Adipocyte (in vitro differentiated cells): Measurements from ENCODE around the gene LRRC59.
A peak's percentile ranks its signal among the peaks of the same experiment; 100 is the strongest.

Experiments
- DNase-seq: peaks from one replicate; pipeline ENCODE4 v3.0.0-alpha.2; 2015; ENCODE audit warnings: low read depth
- H3K27me3 ChIP-seq: replicated peaks from 2 replicates; pipeline ENCODE4 v1.7.0; 2013; ENCODE audit warnings: mild to moderate bottlenecking, low read length, moderate library complexity; ENCODE audit not compliant: control insufficient read depth, insufficient read depth
- H3K36me3 ChIP-seq: 2 replicates; pipeline ENCODE4 v1.7.0; 2013; ENCODE audit warnings: low read length, mild to moderate bottlenecking, moderate library complexity; ENCODE audit not compliant: control insufficient read depth, insufficient read depth, severe bottlenecking
- H3K4me1 ChIP-seq: 2 replicates; pipeline ENCODE4 v1.7.0; 2013; ENCODE audit warnings: mild to moderate bottlenecking, low read length, moderate library complexity; ENCODE audit not compliant: control insufficient read depth, insufficient read depth
- H3K4me3 ChIP-seq: 2 replicates; pipeline ENCODE4 v1.7.0; 2013; ENCODE audit warnings: mild to moderate bottlenecking, low read length, moderate library complexity
- H3K9ac ChIP-seq: 2 replicates; pipeline ENCODE4 v1.7.0; 2013; ENCODE audit warnings: mild to moderate bottlenecking, low read length, moderate library complexity
- H3K9me3 ChIP-seq: 2 replicates; pipeline ENCODE4 v1.7.0; 2013; ENCODE audit warnings: mild to moderate bottlenecking, low read length, moderate library complexity; ENCODE audit not compliant: control insufficient read depth

Gene LRRC59

DNA sequence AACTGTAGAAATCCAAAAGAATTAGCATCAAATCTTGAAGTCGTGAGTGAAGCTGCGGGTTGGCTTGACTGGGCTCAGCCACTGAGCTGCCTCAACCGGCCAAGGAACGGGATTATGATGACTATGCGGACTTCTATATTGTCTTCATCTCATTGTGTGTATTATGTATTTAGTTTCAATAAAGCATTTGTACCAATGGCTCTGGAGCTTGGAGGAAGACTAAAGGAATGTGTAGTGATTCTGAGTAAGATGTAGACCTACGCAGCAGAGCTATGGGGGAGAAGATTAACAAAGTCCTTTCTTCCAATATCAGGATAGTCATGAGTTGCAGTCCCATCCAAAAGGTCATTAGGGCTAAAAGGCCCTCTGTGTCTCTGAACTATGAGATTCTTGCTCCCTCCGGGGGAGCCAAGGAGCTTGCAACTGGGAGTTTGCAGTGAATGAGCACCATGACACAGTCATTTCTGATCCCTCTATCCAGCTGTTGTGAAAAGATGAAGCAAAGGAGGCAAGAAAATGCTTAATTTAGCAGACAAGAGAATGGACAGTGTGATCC, 16.0 kb downstream of the LRRC59 start:
- DNase-seq = no peak
- peaks cover 60% of the 10 kb centered on the region for H3K36me3 ChIP-seq
- no peak overlapping the region for H3K9ac ChIP-seq
- no peak overlapping the region for H3K4me3 ChIP-seq
- peaks cover 19% of the 10 kb centered on the region for H3K4me1 ChIP-seq
- no peaks in the 10 kb centered on the region for H3K27me3 ChIP-seq
- H3K9me3 ChIP-seq = no peaks in the 10 kb centered on the region

DNA sequence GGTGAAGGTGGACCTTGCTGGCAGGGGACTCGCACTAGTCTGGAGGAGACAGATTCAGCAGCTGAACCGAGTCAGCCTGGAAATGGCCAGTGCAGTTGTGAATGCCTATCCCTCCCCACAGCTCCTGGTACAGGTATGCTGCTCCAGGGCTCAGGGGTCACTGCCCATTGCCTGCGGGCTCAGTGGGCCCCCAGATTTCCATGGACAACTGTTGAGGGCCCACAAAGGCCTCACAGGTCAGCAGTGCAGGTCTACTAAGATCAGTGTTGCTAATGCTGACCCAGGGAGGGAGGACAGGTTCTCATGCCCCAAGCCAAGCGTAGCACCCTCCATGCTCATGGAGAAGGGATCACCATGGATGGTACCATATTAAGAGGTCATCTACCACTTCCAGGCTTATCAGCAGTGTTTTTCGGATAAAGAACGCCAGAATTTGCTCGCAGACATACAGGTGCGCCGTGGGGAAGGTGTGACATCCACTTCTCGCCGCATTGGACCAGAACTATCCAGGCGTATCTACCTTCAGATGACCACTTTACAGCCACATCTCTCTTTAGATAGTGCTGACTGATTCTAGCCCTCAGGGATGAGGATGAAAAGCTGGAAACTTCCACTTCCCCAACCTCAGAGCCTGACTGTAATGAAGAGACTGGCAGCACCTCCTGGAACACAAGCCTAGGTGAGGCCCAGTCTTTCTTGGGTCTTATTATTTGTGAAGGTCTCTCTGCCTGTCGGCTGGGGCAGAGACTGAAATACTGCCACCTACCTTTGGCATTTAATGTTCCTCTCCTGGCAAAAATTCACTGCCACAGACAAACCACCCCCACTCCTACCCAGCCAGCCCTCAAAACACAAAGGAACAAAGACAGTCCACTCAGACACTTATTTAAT, 16.7 kb downstream of the LRRC59 start:
- Histone ChIP-seq H3K27me3 (no peaks in the 10 kb centered on the region), H3K36me3 (peaks cover 53% of the 10 kb centered on the region), H3K9me3 (no peaks in the 10 kb centered on the region), H3K4me3 (no peak overlapping the region), H3K9ac (no peak overlapping the region), H3K4me1 (peaks cover 11% of the 10 kb centered on the region)
- peak; percentile 11 for DNase-seq

- no peaks in the 10 kb centered on the region for H3K27me3 ChIP-seq
- no peak overlapping the region for H3K4me3 ChIP-seq
- DNase-seq = no peak
- H3K9me3 ChIP-seq = no peaks in the 10 kb centered on the region
- H3K4me1 ChIP-seq = peaks cover 8% of the 10 kb centered on the region
- H3K9ac ChIP-seq = no peak overlapping the region
- peaks cover 42% of the 10 kb centered on the region for H3K36me3 ChIP-seq
These were observed 17.8 kb downstream of the LRRC59 start for GRCh38 chr17:50379351-50380132.

DNA sequence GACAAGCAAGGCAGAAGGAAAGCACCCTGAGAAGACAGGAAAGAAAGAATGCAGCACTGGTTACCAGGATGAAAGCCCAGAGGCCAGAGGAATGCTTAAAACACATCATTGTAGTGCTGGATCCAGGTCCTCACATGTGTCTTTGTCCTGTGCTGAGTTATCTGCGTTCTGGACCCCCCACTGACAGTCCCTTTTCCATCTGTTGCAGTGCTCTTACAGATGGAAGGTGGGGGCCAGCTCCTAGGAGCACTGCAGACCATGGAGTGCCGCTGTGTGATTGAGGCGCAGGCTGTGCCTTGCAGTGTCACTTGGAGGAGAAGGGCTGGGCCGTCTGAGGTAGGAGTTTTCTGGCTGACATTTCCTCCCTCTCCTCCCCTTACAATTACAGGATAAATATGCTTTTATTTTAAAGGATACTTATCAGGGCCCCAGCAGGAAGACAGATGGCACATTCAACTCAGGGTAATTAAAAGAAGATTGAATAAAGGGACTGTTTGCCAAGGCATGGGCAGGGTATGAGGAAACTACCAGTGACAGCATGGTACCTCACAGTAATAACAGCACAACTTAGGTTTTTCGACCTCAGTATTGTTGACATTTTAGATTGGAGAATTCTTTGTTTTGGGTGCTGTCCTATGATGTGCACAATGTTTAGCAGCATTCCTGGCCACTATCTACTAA, 21.3 kb downstream of the LRRC59 start:
- H3K9ac ChIP-seq = no peak overlapping the region
- peaks cover 12% of the 10 kb centered on the region for H3K4me1 ChIP-seq
- no peaks in the 10 kb centered on the region for H3K9me3 ChIP-seq
- no peaks in the 10 kb centered on the region for H3K27me3 ChIP-seq
- no peak overlapping the region for H3K4me3 ChIP-seq
- no peak for DNase-seq
- peaks cover 6% of the 10 kb centered on the region for H3K36me3 ChIP-seq

- Histone ChIP-seq H3K36me3 (peaks cover 18% of the 10 kb centered on the region), H3K27me3 (no peaks in the 10 kb centered on the region), H3K9ac (peak overlapping the region; percentile 91), H3K4me3 (peak overlapping the region; percentile 93), H3K9me3 (no peaks in the 10 kb centered on the region), H3K4me1 (peaks cover 12% of the 10 kb centered on the region)
- DNase-seq = no peak
These were observed 23.6 kb downstream of the LRRC59 start for GRCh38 chr17:50373705-50374104.

DNA sequence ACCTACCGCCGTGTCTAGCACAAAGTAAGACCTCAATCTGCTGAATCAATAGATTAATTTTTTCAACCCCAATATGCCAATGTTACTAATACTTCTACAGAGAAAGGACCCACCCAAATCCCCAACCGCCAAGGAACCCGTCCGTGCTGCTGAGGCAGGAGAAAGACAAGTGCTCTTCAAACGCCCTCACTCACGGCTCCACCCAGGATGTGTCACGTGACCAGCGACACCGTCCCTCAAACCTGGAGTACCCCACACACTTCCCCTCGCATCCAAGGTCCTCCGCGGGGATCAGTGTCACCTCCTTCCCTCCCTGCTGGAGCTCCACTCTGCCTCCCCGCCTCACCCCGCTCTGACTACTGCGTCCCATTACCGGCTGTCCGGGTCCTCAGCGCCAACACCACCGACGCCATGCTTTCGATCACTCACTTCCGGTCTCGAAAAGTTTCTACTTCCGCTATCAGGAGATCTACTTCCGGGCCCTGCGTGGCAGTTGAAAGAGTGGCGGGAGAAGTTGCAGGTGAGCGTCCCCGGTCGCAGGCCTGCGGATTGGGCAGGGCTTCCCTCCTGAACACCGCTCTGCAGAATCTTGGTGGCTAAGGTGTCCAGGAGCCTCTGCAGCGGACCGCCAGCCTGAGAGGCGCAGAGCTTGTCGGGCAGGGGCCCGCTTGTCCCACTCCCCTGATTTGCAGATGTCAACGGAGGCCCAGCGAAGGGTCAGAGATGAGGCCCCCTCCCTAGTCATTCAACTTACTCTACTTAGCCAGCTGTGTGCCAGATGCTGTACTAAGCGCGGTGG, 24.4 kb downstream of the LRRC59 start, which contains the start of the genes EME1 and MRPL27:
TSS of gene EME1 (plus strand) at position 472 of the 799 bp plus-strand sequence. CDS start 1,980 bp downstream, outside the sequence.
TSS of gene MRPL27 (minus strand) at position 427 of the 799 bp plus-strand sequence. CDS start at position 413, 14 bp downstream.
- H3K36me3 ChIP-seq = peaks cover 26% of the 10 kb centered on the region
- H3K9ac ChIP-seq = peak within 1 kb of the TSS; percentile 91
- H3K9me3 ChIP-seq = no peaks in the 10 kb centered on the region
- H3K27me3 ChIP-seq = no peaks in the 10 kb centered on the region
- H3K4me1 ChIP-seq = peaks cover 12% of the 10 kb centered on the region
- DNase-seq = peak; percentile 93
- H3K4me3 ChIP-seq = peak within 1 kb of the TSS; percentile 93

GRCh38 chr17:50372222-50372757, 25.0 kb downstream of the LRRC59 start:
- peaks cover 32% of the 10 kb centered on the region for H3K36me3 ChIP-seq
- H3K27me3 ChIP-seq = no peaks in the 10 kb centered on the region
- H3K4me3 ChIP-seq = peak overlapping the region; percentile 93
- peak overlapping the region; percentile 91 for H3K9ac ChIP-seq
- peaks cover 12% of the 10 kb centered on the region for H3K4me1 ChIP-seq
- no peak for DNase-seq
- no peaks in the 10 kb centered on the region for H3K9me3 ChIP-seq

GRCh38 chr17:50371526-50371925, 25.8 kb downstream of the LRRC59 start:
- H3K36me3 ChIP-seq = peaks cover 40% of the 10 kb centered on the region
- DNase-seq = no peak
- no peaks in the 10 kb centered on the region for H3K27me3 ChIP-seq
- H3K9me3 ChIP-seq = no peaks in the 10 kb centered on the region
- no peak overlapping the region for H3K9ac ChIP-seq
- peak overlapping the region; percentile 93 for H3K4me3 ChIP-seq
- peaks cover 12% of the 10 kb centered on the region for H3K4me1 ChIP-seq

DNA sequence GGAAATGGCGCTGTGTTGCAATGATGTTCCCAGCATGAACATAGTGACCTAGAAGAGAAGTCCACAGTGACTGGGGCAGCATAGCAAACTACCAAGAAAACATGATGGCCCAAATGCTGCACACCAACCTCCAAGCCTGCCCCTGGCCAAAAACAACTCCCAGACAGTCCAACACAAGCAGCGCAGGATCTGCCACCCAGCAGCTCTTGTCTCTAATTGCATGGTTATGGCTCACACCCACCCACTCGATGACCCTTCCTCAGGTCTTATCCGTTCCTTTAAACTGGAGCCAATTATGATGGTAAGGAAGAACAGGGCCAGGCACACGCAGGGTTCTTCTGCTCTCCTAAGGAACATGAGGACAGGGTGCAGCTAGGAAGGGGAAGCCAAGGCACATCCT, 27.3 kb downstream of the LRRC59 start:
- no peak overlapping the region for H3K9ac ChIP-seq
- H3K27me3 ChIP-seq = no peaks in the 10 kb centered on the region
- H3K9me3 ChIP-seq = no peaks in the 10 kb centered on the region
- H3K4me1 ChIP-seq = peaks cover 12% of the 10 kb centered on the region
- H3K4me3 ChIP-seq = no peak overlapping the region
- peaks cover 54% of the 10 kb centered on the region for H3K36me3 ChIP-seq
- DNase-seq = no peak

- no peaks in the 10 kb centered on the region for H3K27me3 ChIP-seq
- H3K4me1 ChIP-seq = peaks cover 15% of the 10 kb centered on the region
- H3K36me3 ChIP-seq = peaks cover 54% of the 10 kb centered on the region
- no peak overlapping the region for H3K9ac ChIP-seq
- H3K9me3 ChIP-seq = no peaks in the 10 kb centered on the region
- H3K4me3 ChIP-seq = no peak overlapping the region
- no peak for DNase-seq
These were observed 29.9 kb downstream of the LRRC59 start for GRCh38 chr17:50367401-50367800.
